Fibroblast of villous mesenchyme (primary cell): Measurements from ENCODE around the gene HOXA3. TPM values are rescaled to one million over a fixed set of nuclear protein-coding genes. Genes with fewer than 3 reads are reported as not detected.

Experiments
- DNase-seq: peaks from one replicate; pipeline ENCODE4 v3.0.0-alpha.2; 2010; ENCODE audit warnings: low read depth
- H3K4me3 ChIP-seq: 2 replicates; pipeline ENCODE4 v1.5.1; 2011; ENCODE audit warnings: low read depth, mild to moderate bottlenecking, low read length
- CTCF ChIP-seq: IDR thresholded peaks from 2 replicates; pipeline ENCODE4 v1.5.1; 2012; ENCODE audit warnings: low read depth, mild to moderate bottlenecking, low read length; ENCODE audit not compliant: insufficient read depth
- total RNA-seq: library from RNA; depleted of rRNA; stranded (reverse); fragments of >200 nt; gene quantifications from 2 replicates; pipeline ENCODE4 v1.2.3, GENCODE V29; 2012

HOXA3 gene
- total RNA-seq, 1 donor = 11.7 TPM

GRCh38 chr7:27146491-27147198 lies 5.7 kb downstream of the HOXA3 start:
- TF ChIP-seq CTCF = no peak
- H3K4me3 ChIP-seq = peak overlapping the region; percentile 77
- DNase-seq = peak; percentile 49

- DNase-seq = peak; percentile 41
- no peak for TF ChIP-seq CTCF
- H3K4me3 ChIP-seq = peak overlapping the region; percentile 32
Observed at GRCh38 chr7:27145914-27146412, 6.4 kb downstream of the HOXA3 start.

- no peak for TF ChIP-seq CTCF
- peak overlapping the region; percentile 32 for H3K4me3 ChIP-seq
- no peak for DNase-seq
Observed at GRCh38 chr7:27145165-27145913, 7.0 kb downstream of the HOXA3 start.

GRCh38 chr7:27144781-27145164 lies 7.6 kb downstream of the HOXA3 start:
- peak overlapping the region; percentile 29 for H3K4me3 ChIP-seq
- no peak for DNase-seq
- no peak for TF ChIP-seq CTCF

- peak; percentile 40 for DNase-seq
- peak overlapping the region; percentile 29 for H3K4me3 ChIP-seq
- no peak for TF ChIP-seq CTCF
Observed at GRCh38 chr7:27143950-27144780, 8.2 kb downstream of the HOXA3 start.
